HEK293 (cell line): ENCODE data around the gene PNPLA3.

Experiments used
- ATF2 ChIP-seq: fragments of 450-650 bp; formaldehyde crosslinking; IDR thresholded peaks from 2 replicates; pipeline ENCODE4 v1.5.1; 2016; ENCODE audit warnings: missing biosample characterization, missing genetic modification characterization, low read depth
- EGR2 ChIP-seq: fragments of 450-650 bp; formaldehyde crosslinking; IDR thresholded peaks from 2 replicates; pipeline ENCODE4 v1.5.1; 2016; ENCODE audit warnings: low read depth, missing biosample characterization, missing genetic modification characterization
- KLF16 ChIP-seq: fragments of 450-650 bp; formaldehyde crosslinking; IDR thresholded peaks from 2 replicates; pipeline ENCODE4 v1.5.1; 2017; ENCODE audit warnings: missing biosample characterization, missing genetic modification characterization
- KLF7 ChIP-seq: fragments of 450-650 bp; formaldehyde crosslinking; IDR thresholded peaks from 2 replicates; pipeline ENCODE4 v1.5.1; 2016; ENCODE audit warnings: missing biosample characterization, missing genetic modification characterization, borderline replicate concordance
- KLF9 ChIP-seq: fragments of 450-650 bp; formaldehyde crosslinking; IDR thresholded peaks from 2 replicates; pipeline ENCODE4 v1.5.1; 2016; ENCODE audit warnings: missing biosample characterization, missing genetic modification characterization, low read depth
- MEIS1 ChIP-seq: sonication (generic); formaldehyde crosslinking; IDR thresholded peaks from 2 replicates; pipeline ENCODE4 v1.8.1; 2022; ENCODE audit warnings: missing genetic modification reagents, mild to moderate bottlenecking, borderline replicate concordance
- SP3 ChIP-seq: fragments of 450-650 bp; formaldehyde crosslinking; IDR thresholded peaks from 2 replicates; pipeline ENCODE4 v1.5.1; 2016; ENCODE audit warnings: missing biosample characterization, missing genetic modification characterization
- ZBTB20 ChIP-seq: fragments of 450-650 bp; formaldehyde crosslinking; IDR thresholded peaks from 2 replicates; pipeline ENCODE4 v1.5.1; 2016; ENCODE audit warnings: missing biosample characterization, missing genetic modification characterization
- ZBTB48 ChIP-seq: fragments of 450-650 bp; formaldehyde crosslinking; IDR thresholded peaks from 2 replicates; pipeline ENCODE4 v1.5.1; 2016; ENCODE audit warnings: missing biosample characterization, missing genetic modification characterization
- ZBTB7A ChIP-seq: fragments of 450-650 bp; formaldehyde crosslinking; IDR thresholded peaks from 2 replicates; pipeline ENCODE4 v1.5.1; 2016; ENCODE audit warnings: low read depth, missing biosample characterization, missing genetic modification characterization
- ZBTB8A ChIP-seq: fragments of 450-650 bp; formaldehyde crosslinking; IDR thresholded peaks from 2 replicates; pipeline ENCODE4 v1.5.1; 2016; ENCODE audit warnings: missing biosample characterization, missing genetic modification characterization
- ZEB2 ChIP-seq: fragments of 450-650 bp; formaldehyde crosslinking; IDR thresholded peaks from 2 replicates; pipeline ENCODE4 v1.5.1; 2016; ENCODE audit warnings: missing biosample characterization, missing genetic modification characterization
- ZFP41 ChIP-seq: fragments of 450-650 bp; formaldehyde crosslinking; IDR thresholded peaks from 2 replicates; pipeline ENCODE4 v1.5.1; 2016; ENCODE audit warnings: missing biosample characterization, missing genetic modification characterization, borderline replicate concordance
- ZNF140 ChIP-seq: fragments of 450-650 bp; formaldehyde crosslinking; IDR thresholded peaks from 2 replicates; pipeline ENCODE4 v1.5.1; 2016; ENCODE audit warnings: missing biosample characterization, missing genetic modification characterization
- ZNF2 ChIP-seq: fragments of 450-650 bp; formaldehyde crosslinking; IDR thresholded peaks from 2 replicates; pipeline ENCODE4 v1.5.1; 2016; ENCODE audit warnings: missing biosample characterization, missing genetic modification characterization
- ZNF24 ChIP-seq: fragments of 450-650 bp; formaldehyde crosslinking; IDR thresholded peaks from 2 replicates; pipeline ENCODE4 v1.5.1; 2016; ENCODE audit warnings: missing biosample characterization, missing genetic modification characterization
- ZNF335 ChIP-seq: fragments of 450-650 bp; formaldehyde crosslinking; conservative IDR thresholded peaks from 2 replicates; pipeline ENCODE4 v1.5.1; 2016; ENCODE audit warnings: missing biosample characterization, missing genetic modification characterization
- ZNF391 ChIP-seq: fragments of 450-650 bp; formaldehyde crosslinking; IDR thresholded peaks from 2 replicates; pipeline ENCODE4 v1.5.1; 2016; ENCODE audit warnings: low read depth, missing biosample characterization, missing genetic modification characterization, borderline replicate concordance
- ZNF398 ChIP-seq: fragments of 450-650 bp; formaldehyde crosslinking; IDR thresholded peaks from 2 replicates; pipeline ENCODE4 v1.5.1; 2017; ENCODE audit warnings: missing biosample characterization, missing genetic modification characterization
- ZNF549 ChIP-seq: fragments of 450-650 bp; IDR thresholded peaks from 2 replicates; pipeline ENCODE4 v1.5.1; 2018; ENCODE audit warnings: missing biosample characterization, missing genetic modification characterization, mild to moderate bottlenecking, inconsistent platforms, moderate library complexity
- ZNF610 ChIP-seq: fragments of 450-650 bp; formaldehyde crosslinking; IDR thresholded peaks from 2 replicates; pipeline ENCODE4 v1.5.1; 2016; ENCODE audit warnings: missing biosample characterization, missing genetic modification characterization, borderline replicate concordance
- ZNF777 ChIP-seq: fragments of 450-650 bp; formaldehyde crosslinking; IDR thresholded peaks from 2 replicates; pipeline ENCODE4 v1.5.1; 2017; ENCODE audit warnings: missing biosample characterization, missing genetic modification characterization, borderline replicate concordance
- ZSCAN16 ChIP-seq: fragments of 450-650 bp; formaldehyde crosslinking; IDR thresholded peaks from 2 replicates; pipeline ENCODE4 v1.5.1; 2016; ENCODE audit warnings: missing biosample characterization, missing genetic modification characterization
- TF ChIP-seq, protein P1 (sequence below): fragments of 450-650 bp; formaldehyde crosslinking; IDR thresholded peaks from 2 replicates; pipeline ENCODE4 v1.5.1; 2016; ENCODE audit warnings: missing biosample characterization, missing genetic modification characterization
- TF ChIP-seq, protein P2 (sequence below): fragments of 450-650 bp; formaldehyde crosslinking; IDR thresholded peaks from 2 replicates; pipeline ENCODE4 v1.5.1; 2016; ENCODE audit warnings: missing biosample characterization, missing genetic modification characterization
- TF ChIP-seq, protein P3 (sequence below): fragments of 450-650 bp; formaldehyde crosslinking; IDR thresholded peaks from 2 replicates; pipeline ENCODE4 v1.5.1; 2016; ENCODE audit warnings: missing biosample characterization, missing genetic modification characterization
- TF ChIP-seq, protein P4 (sequence below): fragments of 450-650 bp; formaldehyde crosslinking; IDR thresholded peaks from 2 replicates; pipeline ENCODE4 v1.5.1; 2016; ENCODE audit warnings: missing biosample characterization, missing genetic modification characterization

PNPLA3 gene

DNA sequence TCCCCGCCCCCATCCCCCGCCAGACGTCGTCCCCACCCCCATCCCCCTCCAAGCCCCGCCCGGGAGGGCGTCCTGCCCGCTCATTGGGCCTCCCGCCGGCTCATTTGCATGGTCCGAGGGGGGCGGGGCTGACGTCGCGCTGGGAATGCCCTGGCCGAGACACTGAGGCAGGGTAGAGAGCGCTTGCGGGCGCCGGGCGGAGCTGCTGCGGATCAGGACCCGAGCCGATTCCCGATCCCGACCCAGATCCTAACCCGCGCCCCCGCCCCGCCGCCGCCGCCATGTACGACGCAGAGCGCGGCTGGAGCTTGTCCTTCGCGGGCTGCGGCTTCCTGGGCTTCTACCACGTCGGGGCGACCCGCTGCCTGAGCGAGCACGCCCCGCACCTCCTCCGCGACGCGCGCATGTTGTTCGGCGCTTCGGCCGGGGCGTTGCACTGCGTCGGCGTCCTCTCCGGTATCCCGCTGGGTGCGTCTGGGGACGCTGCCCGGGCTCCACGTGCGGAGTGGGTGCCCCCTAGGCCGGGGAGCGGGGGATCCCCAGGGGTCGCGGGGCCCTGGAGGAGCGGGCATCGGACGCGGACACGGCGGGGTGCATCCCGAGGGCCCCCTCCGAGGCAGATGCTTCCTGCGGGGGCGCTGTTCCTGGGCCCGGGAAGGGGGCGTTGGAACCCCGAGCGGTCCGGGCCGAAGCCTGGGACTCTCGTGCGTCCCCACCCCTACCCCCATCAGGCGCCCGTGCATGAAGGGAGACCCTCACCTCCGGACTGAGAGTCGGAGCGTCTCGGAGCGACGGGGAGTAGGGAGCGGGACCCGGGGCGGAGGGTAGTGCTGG, at the start of gene PNPLA3 (continued):
- TF ChIP-seq ATF2 (no peak), ZNF391 (tag by site-specific recombination) (peak; percentile 78; the same call in 1 of the 2 replicates), KLF16 (tag by site-specific recombination) (peak; percentile 75), MEIS1 (no peak), ZNF140 (tag by site-specific recombination) (no peak), ZFP41 (tag by site-specific recombination) (no peak), KLF9 (tag by site-specific recombination) (peak; percentile 83), ZNF2 (tag by site-specific recombination) (peak; percentile 66), EGR2 (peak; percentile 86), ZBTB20 (tag by site-specific recombination) (peak; percentile 84), SP3 (tag by site-specific recombination) (peak; percentile 53; the same call in 1 of the 2 replicates), ZNF549 (no peak), ZSCAN16 (tag by site-specific recombination) (no peak), KLF7 (tag by site-specific recombination) (0 out of 2 replicates have a peak, but pooled peaks have one; percentile 19), ZNF610 (tag by site-specific recombination) (0 out of 2 replicates have a peak, but pooled peaks have one; percentile 43), ZNF398 (tag by site-specific recombination) (peak; percentile 51), ZNF777 (tag by site-specific recombination) (peak; percentile 93), ZBTB8A (tag by site-specific recombination) (peak; percentile 36; the same call in 1 of the 2 replicates), ZBTB48 (peak; percentile 83), ZNF24 (tag by site-specific recombination) (peak; percentile 46; the same call in 1 of the 2 replicates), ZEB2 (tag by site-specific recombination) (peak; percentile 59; the same call in 1 of the 2 replicates), ZNF335 (peak; percentile 80), ZBTB7A (tag by site-specific recombination) (0 out of 2 replicates have a peak, but pooled peaks have one; percentile 20)
- TF ChIP-seq, protein P1, sequence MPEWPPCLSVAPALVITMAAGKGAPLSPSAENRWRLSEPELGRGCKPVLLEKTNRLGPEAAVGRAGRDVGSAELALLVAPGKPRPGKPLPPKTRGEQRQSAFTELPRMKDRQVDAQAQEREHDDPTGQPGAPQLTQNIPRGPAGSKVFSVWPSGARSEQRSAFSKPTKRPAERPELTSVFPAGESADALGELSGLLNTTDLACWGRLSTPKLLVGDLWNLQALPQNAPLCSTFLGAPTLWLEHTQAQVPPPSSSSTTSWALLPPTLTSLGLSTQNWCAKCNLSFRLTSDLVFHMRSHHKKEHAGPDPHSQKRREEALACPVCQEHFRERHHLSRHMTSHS: no peak
- TF ChIP-seq, protein P2, sequence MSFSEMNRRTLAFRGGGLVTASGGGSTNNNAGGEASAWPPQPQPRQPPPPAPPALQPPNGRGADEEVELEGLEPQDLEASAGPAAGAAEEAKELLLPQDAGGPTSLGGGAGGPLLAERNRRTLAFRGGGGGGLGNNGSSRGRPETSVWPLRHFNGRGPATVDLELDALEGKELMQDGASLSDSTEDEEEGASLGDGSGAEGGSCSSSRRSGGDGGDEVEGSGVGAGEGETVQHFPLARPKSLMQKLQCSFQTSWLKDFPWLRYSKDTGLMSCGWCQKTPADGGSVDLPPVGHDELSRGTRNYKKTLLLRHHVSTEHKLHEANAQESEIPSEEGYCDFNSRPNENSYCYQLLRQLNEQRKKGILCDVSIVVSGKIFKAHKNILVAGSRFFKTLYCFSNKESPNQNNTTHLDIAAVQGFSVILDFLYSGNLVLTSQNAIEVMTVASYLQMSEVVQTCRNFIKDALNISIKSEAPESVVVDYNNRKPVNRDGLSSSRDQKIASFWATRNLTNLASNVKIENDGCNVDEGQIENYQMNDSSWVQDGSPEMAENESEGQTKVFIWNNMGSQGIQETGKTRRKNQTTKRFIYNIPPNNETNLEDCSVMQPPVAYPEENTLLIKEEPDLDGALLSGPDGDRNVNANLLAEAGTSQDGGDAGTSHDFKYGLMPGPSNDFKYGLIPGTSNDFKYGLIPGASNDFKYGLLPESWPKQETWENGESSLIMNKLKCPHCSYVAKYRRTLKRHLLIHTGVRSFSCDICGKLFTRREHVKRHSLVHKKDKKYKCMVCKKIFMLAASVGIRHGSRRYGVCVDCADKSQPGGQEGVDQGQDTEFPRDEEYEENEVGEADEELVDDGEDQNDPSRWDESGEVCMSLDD (tag by site-specific recombination): peak; percentile 78
- TF ChIP-seq, protein P3, sequence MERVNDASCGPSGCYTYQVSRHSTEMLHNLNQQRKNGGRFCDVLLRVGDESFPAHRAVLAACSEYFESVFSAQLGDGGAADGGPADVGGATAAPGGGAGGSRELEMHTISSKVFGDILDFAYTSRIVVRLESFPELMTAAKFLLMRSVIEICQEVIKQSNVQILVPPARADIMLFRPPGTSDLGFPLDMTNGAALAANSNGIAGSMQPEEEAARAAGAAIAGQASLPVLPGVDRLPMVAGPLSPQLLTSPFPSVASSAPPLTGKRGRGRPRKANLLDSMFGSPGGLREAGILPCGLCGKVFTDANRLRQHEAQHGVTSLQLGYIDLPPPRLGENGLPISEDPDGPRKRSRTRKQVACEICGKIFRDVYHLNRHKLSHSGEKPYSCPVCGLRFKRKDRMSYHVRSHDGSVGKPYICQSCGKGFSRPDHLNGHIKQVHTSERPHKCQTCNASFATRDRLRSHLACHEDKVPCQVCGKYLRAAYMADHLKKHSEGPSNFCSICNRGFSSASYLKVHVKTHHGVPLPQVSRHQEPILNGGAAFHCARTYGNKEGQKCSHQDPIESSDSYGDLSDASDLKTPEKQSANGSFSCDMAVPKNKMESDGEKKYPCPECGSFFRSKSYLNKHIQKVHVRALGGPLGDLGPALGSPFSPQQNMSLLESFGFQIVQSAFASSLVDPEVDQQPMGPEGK (tag by site-specific recombination): peak; percentile 68; the same call in 1 of the 2 replicates
- TF ChIP-seq, protein P4, sequence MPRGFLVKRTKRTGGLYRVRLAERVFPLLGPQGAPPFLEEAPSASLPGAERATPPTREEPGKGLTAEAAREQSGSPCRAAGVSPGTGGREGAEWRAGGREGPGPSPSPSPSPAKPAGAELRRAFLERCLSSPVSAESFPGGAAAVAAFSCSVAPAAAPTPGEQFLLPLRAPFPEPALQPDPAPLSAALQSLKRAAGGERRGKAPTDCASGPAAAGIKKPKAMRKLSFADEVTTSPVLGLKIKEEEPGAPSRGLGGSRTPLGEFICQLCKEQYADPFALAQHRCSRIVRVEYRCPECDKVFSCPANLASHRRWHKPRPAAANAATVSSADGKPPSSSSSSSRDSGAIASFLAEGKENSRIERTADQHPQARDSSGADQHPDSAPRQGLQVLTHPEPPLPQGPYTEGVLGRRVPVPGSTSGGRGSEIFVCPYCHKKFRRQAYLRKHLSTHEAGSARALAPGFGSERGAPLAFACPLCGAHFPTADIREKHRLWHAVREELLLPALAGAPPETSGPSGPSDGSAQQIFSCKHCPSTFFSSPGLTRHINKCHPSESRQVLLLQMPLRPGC (tag by site-specific recombination): no peak
